Right lobe of liver (tissue), 6 donors: ENCODE data around the gene ZFP62. TPM values are rescaled to one million over a fixed set of nuclear protein-coding genes. Genes with fewer than 3 reads are reported as not detected.
"Not testable (repeated sequence)": the region's sequence is repeated elsewhere in the genome, so short reads cannot be mapped to it uniquely, and the experiment has no call there.

Experiments
- ATAC-seq, 4 donors: fragments of 200-7000 bp; cut with Tn5 transposase; one replicate each; pipeline ENCODE4 v1.9.1; 2020; ENCODE audit warnings: mild to moderate bottlenecking in 4 of 4, moderate library complexity in 4 of 4
- DNase-seq, 3 donors: peaks; one replicate each; pipeline ENCODE4 v3.0.0-alpha.2; 2020
- H3K27ac ChIP-seq, 3 donors: fragments of 200-600 bp; one replicate each; pipeline ENCODE4 v1.8.0; 2022
- H3K27me3 ChIP-seq, 2 donors: fragments of 200-600 bp; one replicate each; pipeline ENCODE4 v1.8.0; 2022
- H3K36me3 ChIP-seq, 4 donors: fragments of 200-600 bp; sonication (generic) in 1 of 4; one replicate each; pipeline versions ENCODE4 v1.5.1 to v1.8.0; 2017 to 2022; ENCODE audit warnings: control low read depth in 1 of 4
- H3K4me1 ChIP-seq, 4 donors: fragments of 200-600 bp; sonication (generic) in 1 of 4; one replicate each; pipeline versions ENCODE4 v1.5.1 to v1.8.0; 2017 to 2022; ENCODE audit warnings: control low read depth in 1 of 4
- H3K4me3 ChIP-seq, 3 donors: fragments of 200-600 bp; one replicate each; pipeline ENCODE4 v1.8.0; 2022
- H3K9me3 ChIP-seq, 4 donors: fragments of 200-600 bp; sonication (generic) in 1 of 4; one replicate each; pipeline versions ENCODE4 v1.5.1 to v1.8.0; 2017 to 2022; ENCODE audit warnings: control low read depth in 1 of 4
- POLR2A ChIP-seq: fragments of 450-650 bp; IDR thresholded peaks from one replicate; pipeline ENCODE4 v1.6.1; 2017; ENCODE audit warnings: antibody characterized with exemption, mild to moderate bottlenecking
- WGBS: methylation state at CpG from one replicate; pipeline ENCODE4 v1.1.6; 2018; ENCODE audit warnings: low coverage, low lambda C conversion rate; ENCODE audit not compliant: insufficient coverage; ENCODE audit errors: missing lambda C conversion rate; 5-methylcytosine and 5-hydroxymethylcytosine counted together
- intact Hi-C, 2 donors: fragments of 100-400 bp; cut with DNase I; formaldehyde crosslinking; loops; one replicate each; pipeline versions ENCODE4 v1.11.2 to v1.14.1; 2022
- total RNA-seq, 6 experiments: library from RNA; depleted of rRNA in 2 of 6; stranded (reverse); fragments of >200 nt in 2 of 6; fragmentation: NEBNext Ultra II Directional in 3 of 6; extraction: Animal tissue kit (Norgen Biotek cat#: 25700) in 3 of 6; gene quantifications; one replicate each; pipeline versions ENCODE4 v1.1.0 to v1.2.4, GENCODE V29; 2016 to 2023
- TF ChIP-seq, protein P1 (sequence below), 4 donors: fragments of 200-600 bp in 3 of 4; fragments of 450-650 bp in 1 of 4; IDR thresholded peaks; one replicate each; pipeline versions ENCODE4 v1.5.1 to v1.8.0; 2016 to 2022; ENCODE audit warnings: antibody characterized with exemption in 4 of 4, mild to moderate bottlenecking in 2 of 4
- donor health status: DM: no; HTN: yes; CAD: no.
- donor health status: DM: no; HTN: no; CAD: no.
- donor health status: DM: no; HTN: no; CAD: no.
- donor health status: DM: no; HTN: yes; CAD: no.
- donor health status: DM: no; HTN: yes; CAD: no.

ZFP62 gene
- total RNA-seq, 6 experiments from 2014 or later, result 3.6 to 9.0 (median 6.0) TPM

- H3K9me3 ChIP-seq, result no peaks in the 10 kb centered on the region
- peak overlapping the region; percentile 91 to 92 (median 91) for H3K4me3 ChIP-seq
- peak; percentile 94 to 98 (median 96) for ATAC-seq
- intact Hi-C loops, result no loop called here
- H3K36me3 ChIP-seq, result peaks cover 0 to 8% (median 0%) of the 10 kb centered on the region in 4 donors
- peaks cover 0 to 13% (median 7%) of the 10 kb centered on the region in 4 donors for H3K4me1 ChIP-seq
- TF ChIP-seq POLR2A, result peak; percentile 77
- TF ChIP-seq, protein P1, sequence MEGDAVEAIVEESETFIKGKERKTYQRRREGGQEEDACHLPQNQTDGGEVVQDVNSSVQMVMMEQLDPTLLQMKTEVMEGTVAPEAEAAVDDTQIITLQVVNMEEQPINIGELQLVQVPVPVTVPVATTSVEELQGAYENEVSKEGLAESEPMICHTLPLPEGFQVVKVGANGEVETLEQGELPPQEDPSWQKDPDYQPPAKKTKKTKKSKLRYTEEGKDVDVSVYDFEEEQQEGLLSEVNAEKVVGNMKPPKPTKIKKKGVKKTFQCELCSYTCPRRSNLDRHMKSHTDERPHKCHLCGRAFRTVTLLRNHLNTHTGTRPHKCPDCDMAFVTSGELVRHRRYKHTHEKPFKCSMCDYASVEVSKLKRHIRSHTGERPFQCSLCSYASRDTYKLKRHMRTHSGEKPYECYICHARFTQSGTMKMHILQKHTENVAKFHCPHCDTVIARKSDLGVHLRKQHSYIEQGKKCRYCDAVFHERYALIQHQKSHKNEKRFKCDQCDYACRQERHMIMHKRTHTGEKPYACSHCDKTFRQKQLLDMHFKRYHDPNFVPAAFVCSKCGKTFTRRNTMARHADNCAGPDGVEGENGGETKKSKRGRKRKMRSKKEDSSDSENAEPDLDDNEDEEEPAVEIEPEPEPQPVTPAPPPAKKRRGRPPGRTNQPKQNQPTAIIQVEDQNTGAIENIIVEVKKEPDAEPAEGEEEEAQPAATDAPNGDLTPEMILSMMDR (IDR thresholded peaks at IDR 0.05), result peak in 2 of 4 donors; percentile 7 to 14
- H3K27me3 ChIP-seq, result no peaks in the 10 kb centered on the region
- H3K27ac ChIP-seq, result peak overlapping the region; percentile 92 to 99 (median 93)
- DNase-seq, result peak; percentile 94 to 96 (median 95)
- 2% methylated on average over 20 of the region's 80 CpGs for WGBS
Measured at GRCh38 chr5:180831139-180832093, 29.7 kb downstream of the ZFP62 start.

DNA sequence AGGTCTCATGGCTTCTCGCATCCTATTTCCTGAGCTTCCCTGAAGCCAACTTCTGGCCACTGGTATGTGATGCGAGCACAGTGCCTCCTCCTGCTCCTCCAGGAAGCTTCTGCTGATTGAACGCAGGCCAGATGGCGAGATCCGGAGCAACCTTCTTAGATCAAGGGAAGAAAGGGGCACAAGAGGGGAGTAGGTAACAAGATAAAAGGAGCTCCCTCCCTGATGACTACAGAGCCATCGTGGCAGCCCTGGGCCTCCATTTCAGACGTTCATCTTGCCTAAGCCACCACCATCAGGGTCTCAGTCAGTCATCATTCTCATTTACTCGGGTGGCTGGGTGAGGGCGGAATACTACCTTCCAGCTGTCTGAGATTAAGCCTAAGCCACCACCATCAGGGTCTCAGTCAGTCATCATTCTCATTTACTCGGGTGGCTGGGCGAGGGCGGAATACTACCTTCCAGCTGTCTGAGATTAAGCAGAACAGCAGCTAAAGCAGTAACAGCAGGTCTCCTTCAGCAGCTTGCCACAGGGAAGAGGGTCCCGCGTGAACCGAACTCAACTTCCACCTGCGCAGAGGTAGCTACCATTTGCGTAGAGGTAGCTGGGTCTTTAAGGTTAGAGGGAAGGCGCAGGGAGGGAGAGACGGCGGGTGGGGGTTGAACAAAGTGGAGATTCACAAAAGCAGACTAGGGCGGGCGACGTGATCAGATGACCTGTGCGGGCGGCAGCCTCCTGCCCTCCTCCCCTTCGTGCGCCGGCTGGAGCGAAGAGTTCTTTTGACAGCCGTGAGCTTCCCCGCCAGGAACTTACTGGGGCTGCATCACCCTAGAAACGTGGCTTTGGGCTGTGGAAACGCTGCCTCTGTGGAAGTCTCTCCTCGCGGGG is 30.6 kb downstream of the ZFP62 start:
- DNase-seq, result peak; percentile 81 to 85 (median 83)
- Histone ChIP-seq H3K27me3 (no peaks in the 10 kb centered on the region), H3K4me1 (peaks cover 0 to 21% (median 7%) of the 10 kb centered on the region in 4 donors), H3K27ac (peak overlapping the region; percentile 92 to 99 (median 93)), H3K4me3 (peak overlapping the region; percentile 91 to 92 (median 91)), H3K36me3 (peaks cover 0 to 8% (median 0%) of the 10 kb centered on the region in 4 donors), H3K9me3 (no peaks in the 10 kb centered on the region)
- 27% methylated on average over 21 of the region's 35 CpGs for WGBS
- ATAC-seq, result peak; percentile 60 to 73 (median 68)
- intact Hi-C loops, result no loop called here
- peak; percentile 35 for TF ChIP-seq POLR2A
- TF ChIP-seq, protein P1 (IDR thresholded peaks at IDR 0.05), result no peak

- Histone ChIP-seq H3K4me3 (peak overlapping the region in 2 of 3 donors; percentile 91), H3K27me3 (no peaks in the 10 kb centered on the region), H3K27ac (peak overlapping the region; percentile 62 to 99 (median 92)), H3K9me3 (no peaks in the 10 kb centered on the region), H3K36me3 (peaks cover 0 to 6% (median 0%) of the 10 kb centered on the region in 4 donors), H3K4me1 (peaks cover 0 to 25% (median 7%) of the 10 kb centered on the region in 4 donors)
- TF ChIP-seq POLR2A, result no peak
- TF ChIP-seq, protein P1 (IDR thresholded peaks at IDR 0.05), result no peak
- WGBS, result 80% methylated on average over 4 of the region's 5 CpGs
- ATAC-seq, result no peak
- no peak for DNase-seq
- intact Hi-C loops, result no loop called here
Measured at GRCh38 chr5:180829726-180830125, 31.4 kb downstream of the ZFP62 start.

DNA sequence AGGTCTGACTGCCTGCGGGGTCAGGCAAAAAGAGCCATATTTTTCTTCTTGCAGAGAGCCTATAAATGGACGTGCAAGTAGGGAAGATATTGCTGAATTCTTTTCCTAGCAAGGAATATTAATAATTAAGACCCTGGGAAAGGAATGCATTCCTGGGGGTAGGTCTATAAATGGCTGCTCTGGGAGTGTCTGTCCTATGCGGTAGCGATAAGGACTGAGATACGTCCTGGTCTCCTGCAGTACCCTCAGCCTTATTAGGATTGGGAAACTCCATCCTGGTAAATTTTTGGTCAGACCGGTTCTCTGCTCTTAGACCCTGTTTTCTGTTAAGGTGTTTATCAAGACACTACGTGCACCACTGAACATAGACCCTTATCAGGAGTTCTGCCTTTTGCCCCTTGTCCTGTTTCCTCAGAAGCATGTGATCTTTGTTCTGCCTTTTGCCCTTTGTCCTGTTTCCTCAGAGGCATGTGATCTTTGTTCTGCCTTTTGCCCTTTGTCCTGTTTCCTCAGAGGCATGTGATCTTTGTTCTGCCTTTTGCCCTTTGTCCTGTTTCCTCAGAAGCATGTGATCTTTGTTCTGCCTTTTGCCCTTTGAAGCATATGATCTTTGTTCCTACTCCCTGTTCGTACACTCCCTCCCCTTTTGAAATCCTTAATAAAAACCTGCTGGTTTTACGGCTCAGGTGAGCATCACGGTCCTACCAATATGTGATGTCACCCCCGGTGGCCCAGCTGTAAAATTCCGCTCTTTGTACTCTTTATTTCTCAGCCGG is 32.1 kb downstream of the ZFP62 start:
- H3K36me3 ChIP-seq, DNase-seq, H3K4me3 ChIP-seq, ATAC-seq, intact Hi-C loops, H3K27me3 ChIP-seq, H3K9me3 ChIP-seq: not testable (repeated sequence)
- H3K4me1 ChIP-seq, result peaks cover 0 to 25% (median 7%) of the 10 kb centered on the region in 4 donors
- peak overlapping the region; percentile 62 to 99 (median 92) for H3K27ac ChIP-seq
- WGBS, result 59% methylated on average over 13 of the region's 13 CpGs
- peak; percentile 14 for TF ChIP-seq POLR2A

- intact Hi-C loops, H3K27ac ChIP-seq, ATAC-seq, DNase-seq, H3K27me3 ChIP-seq, H3K9me3 ChIP-seq, H3K4me3 ChIP-seq, H3K36me3 ChIP-seq: not testable (repeated sequence)
- H3K4me1 ChIP-seq, result peaks cover 0 to 18% (median 5%) of the 10 kb centered on the region in 4 donors
- 90% methylated on average over 2 of the region's 7 CpGs for WGBS
Measured at GRCh38 chr5:180827374-180827773, 33.7 kb downstream of the ZFP62 start.
